G401 (cell line): ENCODE results near the gene DHX34. TPM values are rescaled to one million over a fixed set of nuclear protein-coding genes. Genes with fewer than 3 reads are reported as not detected.
"Not testable (repeated sequence)": the region's sequence is repeated elsewhere in the genome, so short reads cannot be mapped to it uniquely, and the experiment has no call there.

Experiments
- DNase-seq: peaks from one replicate; pipeline ENCODE4 v3.0.0-alpha.2; 2015; ENCODE audit warnings: low spot score
- in situ Hi-C: cut with HindIII; loops from 2 replicates; pipeline ENCODE4 v1.10.0; 2016; ENCODE audit warnings: low sequenced_read_pairs, mixed read lengths
- total RNA-seq: library from RNA; depleted of rRNA; stranded (reverse); fragments of >200 nt; shearing (Covaris generic); gene quantifications from 2 replicates; pipeline ENCODE4 v1.2.3, GENCODE V29; 2014

Gene DHX34
- total RNA-seq, 1 experiment from 2014 or later: 16.7 TPM

DNA sequence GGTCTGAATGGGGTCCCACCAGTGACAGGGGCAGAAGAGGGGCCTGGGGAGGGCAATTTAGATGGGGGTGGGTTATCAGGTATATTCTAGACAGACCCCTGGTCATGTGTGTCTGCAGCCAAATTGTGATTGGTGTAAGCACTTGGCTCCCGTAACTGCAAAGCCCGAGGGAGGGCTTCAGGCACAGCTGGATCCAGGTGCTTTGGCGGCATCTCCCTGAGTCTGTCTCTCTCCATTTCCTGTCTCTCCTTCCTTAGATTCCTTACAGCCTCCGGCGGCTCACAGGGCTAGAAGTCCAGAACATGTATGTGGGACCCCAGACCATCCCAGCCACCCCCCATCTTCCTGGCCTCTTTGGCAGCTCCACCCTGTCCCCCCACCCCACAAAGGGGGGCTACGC, 31.4 kb downstream of the DHX34 start:
- DNase-seq: no peak
- in situ Hi-C loops: no loop called here

DNA sequence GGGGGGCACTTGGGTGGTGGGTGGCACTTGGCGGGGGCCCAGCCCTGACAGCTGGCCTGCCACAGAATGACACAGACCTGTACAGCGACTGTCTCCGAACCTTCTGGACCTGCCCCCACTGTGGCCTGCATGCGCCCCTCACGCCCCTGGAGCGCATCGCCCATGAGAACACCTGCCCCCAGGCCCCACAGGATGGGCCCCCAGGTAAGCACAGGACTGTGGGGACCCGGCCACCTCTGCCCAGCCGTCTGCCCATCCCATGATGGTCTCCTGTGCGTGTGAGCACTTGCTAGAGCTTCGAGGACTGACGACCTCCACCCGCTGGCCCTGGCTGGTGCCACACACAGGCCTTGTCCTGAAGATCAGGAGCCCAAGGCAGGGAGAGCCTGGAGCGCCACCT, 32.0 kb downstream of the DHX34 start:
- DNase-seq: no peak
- in situ Hi-C loops: no loop called here

DNA sequence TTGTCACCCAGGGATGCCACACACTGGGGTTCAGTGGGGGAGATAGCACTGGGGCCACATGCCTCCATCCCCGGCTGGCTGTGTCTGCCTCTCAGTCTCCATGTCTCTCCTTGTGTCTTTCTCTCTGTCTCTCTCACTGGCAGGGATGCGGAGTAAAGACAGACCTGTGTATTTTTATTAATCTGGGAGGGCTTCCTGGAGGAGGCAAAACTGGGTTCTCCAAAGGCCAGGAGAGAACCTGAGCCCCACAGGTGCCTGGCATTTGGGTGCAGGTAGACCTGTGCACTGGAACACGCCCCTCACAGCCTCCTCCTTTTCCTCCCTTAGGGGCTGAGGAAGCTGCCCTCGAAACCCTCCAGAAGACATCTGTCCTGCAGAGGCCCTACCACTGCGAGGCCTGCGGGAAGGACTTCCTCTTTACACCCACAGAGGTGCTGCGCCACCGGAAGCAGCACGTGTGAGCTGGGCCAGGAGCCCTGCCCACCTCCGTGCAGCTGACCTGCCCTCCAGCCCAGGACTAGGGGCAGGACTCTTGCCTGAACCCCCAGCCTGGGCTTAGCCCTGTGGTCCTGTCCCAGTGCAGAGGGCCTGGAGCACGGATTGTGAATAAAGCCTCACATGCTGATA, 32.7 kb downstream of the DHX34 start:
- DNase-seq: no peak
- in situ Hi-C loops: no loop called here

DNA sequence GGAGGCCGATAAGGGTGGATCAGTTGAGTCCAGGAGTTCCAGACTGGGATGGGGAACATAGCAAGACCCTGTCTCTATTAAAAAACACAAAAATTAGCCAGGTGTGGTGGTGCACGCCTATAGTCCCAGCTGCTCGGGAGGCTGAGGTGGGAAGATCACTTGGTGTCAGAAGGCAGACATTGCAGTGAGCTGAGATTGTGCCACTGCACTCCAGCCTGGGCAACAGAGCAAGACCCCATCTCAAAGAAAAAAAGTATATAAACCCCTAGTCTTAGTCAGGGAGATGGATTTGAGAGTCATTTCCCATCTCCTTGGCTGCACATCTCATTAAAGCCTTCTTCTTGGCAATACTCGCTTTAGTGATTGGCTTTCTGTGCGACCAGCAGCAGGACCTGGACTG, 34.8 kb downstream of the DHX34 start:
- DNase-seq, in situ Hi-C loops: not testable (repeated sequence)

DNA sequence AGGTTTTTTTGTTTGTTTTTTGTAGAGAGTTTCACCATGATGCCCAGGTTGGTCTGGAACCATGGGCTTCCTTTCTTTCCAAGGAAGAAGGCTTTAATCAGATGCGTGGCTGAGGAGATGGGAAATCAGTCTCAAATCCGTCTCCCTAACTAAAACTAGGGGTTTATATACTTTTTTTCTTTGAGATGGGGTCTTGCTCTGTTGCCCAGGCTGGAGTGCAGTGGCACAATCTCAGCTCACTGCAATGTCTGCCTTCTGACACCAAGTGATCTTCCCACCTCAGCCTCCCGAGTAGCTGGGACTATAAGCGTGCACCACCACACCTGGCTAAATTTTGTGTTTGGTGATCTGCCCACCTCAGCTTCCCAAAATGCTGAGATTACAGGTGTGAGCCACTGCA, 35.4 kb downstream of the DHX34 start:
- in situ Hi-C loops, DNase-seq: not testable (repeated sequence)

DNA sequence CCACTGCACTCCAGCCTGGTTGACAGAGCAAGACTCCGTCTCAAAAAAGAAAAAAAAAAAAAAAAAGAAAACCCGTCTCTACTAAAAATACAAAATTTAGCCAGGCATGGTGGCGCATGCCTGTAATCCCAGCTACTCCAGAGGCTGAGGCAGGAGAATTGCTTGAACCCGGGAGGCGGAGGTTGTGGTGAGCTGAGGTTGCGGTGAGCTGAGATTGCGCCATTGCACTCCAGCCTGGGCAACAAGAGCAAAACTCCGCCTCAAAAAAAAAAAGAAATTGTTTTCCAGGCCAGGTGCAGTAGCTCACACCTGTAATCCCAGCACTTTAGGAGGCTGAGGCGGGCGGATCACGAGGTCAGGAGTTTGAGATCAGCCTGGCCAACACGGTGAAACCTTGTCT, 37.5 kb downstream of the DHX34 start:
- in situ Hi-C loops, DNase-seq: not testable (repeated sequence)

DNA sequence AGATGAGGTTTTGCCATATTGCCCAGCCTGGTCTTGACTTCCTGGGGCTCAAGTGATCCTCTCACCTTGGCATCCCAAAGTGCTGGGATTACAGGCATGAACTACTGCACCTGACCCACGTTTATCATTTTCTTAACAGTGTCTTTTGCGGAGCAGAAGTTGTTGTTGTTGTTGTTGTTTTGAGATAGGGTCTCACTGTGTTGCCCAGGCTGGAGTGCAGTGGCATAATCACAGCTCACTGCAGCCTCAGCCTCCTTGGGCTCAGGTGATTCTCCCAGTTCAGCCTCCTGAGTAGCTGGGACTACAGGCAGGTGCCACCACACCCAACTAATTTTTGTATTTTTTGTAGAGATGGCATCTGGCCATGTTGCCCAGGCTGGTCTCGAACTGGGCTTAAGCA, 38.5 kb downstream of the DHX34 start:
- in situ Hi-C loops, DNase-seq: not testable (repeated sequence)

DNA sequence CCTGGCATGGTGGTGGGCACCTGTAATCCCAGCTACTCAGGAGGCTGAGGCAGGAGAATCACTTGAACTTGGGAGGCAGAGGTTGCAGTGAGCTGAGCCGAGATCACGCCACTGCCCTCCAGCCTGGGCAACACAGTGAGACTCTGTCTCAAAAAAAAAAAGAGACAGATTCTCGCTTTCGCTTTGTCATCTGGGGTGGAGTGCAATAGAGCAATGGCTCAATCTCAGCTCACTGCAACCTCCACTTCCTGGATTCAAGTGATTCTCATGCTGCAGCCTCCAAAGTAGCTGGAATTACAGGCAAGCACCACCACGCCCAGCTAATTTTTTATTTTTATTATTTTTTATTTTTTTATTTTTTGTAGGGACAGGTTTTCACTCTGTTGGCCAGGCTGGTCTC, 39.6 kb downstream of the DHX34 start:
- DNase-seq, in situ Hi-C loops: not testable (repeated sequence)

DNA sequence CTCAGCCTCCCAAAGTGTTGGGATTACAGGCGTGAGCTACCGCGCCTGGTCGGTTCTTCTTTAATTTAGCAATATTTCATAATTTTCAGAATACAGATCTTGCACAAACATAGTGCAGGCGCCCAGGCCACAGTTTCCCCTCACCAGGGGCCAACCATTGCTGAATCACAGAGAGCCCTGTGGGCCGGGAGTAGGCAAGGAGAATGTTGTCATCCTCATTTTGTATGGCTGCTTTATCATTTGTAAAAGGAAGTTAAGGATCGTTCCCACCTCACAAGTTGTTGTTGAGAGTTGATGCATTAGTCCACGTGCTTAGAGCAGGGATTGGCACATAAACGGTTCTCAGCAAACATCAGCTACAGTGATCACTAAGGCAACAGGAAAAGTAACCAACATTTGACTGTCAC, 40.0 kb downstream of the DHX34 start:
- in situ Hi-C loops: no loop called here
- no peak for DNase-seq

DNA sequence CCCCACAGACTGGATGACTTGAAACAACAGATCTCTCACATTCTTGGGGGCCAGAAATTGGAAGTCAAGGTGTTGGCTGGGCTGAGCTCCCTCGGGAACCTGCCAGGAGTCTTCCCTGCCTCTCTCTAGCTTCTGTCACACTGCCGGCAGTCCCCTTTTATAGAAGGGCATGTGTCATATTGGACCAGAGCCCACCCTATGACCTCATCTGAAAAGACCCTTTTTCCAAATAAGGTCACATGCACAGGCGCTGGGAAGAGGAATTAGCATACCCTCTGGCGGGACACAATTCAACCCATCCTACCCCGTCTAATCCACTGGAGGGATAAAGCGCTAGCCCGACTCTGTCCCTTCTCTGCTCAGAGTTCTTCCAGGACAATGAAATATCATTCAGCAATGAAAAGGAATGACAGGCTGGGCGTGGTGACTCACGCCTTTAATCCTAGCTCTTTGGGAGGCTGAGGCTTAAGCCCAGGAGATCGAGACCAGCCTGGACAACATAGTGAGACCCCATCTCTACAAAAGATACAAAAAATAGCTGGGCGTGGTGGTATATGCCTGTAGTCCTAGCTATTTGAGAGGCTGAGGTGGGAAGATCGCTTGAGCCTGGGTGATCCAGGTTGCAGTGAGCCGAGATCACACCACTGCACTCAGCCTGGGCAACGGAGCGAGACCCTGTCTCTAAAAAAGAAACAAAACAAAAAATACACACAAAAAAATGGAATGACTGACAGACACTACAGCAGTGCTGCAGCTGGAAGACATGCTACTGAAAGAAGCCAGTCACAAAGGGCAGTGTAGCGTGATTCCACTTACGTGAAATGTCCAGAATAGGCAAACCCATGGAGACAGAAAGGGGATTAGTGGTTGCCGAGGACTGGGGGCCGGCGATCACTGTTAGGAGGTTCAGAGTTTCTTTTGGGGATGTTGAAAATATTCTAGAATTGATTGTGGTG, 41.7 kb downstream of the DHX34 start:
- no peak for DNase-seq
- in situ Hi-C loops: no loop called here

DNA sequence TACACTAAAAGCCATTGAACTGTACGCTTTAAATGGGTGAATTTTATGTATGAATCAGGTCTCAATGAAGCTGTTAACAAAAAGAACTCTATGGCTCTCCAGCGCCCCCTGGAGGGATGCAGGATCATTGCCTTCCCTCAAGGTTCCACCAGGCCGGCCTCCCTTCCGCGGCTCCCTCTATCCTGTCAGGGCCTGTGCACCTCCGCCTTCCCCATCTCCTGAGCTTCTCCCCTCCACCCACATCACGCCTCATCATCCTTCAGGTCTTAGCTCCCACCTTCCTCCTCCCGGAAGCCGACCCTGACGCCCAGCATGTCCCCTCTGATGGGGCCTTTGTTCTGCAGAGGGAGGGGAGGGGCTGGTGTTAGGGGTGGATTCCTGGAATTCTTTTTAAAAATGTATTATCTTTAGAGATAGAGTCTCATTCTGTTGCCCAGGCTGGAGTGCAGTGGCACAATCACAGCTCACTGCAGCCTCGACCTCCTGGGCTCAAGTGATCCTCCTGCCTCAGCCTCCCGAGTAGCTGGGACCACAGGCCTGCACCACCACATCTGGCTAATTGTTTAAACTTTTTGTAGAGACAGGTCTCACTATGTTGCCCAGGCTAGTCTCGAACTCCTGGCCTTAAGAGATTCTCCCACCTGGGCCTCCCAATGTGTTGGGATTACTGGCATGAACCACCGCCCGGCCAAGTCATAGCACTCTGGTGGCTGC, 42.6 kb downstream of the DHX34 start:
- in situ Hi-C loops: no loop called here
- peak; percentile 82 for DNase-seq

DNA sequence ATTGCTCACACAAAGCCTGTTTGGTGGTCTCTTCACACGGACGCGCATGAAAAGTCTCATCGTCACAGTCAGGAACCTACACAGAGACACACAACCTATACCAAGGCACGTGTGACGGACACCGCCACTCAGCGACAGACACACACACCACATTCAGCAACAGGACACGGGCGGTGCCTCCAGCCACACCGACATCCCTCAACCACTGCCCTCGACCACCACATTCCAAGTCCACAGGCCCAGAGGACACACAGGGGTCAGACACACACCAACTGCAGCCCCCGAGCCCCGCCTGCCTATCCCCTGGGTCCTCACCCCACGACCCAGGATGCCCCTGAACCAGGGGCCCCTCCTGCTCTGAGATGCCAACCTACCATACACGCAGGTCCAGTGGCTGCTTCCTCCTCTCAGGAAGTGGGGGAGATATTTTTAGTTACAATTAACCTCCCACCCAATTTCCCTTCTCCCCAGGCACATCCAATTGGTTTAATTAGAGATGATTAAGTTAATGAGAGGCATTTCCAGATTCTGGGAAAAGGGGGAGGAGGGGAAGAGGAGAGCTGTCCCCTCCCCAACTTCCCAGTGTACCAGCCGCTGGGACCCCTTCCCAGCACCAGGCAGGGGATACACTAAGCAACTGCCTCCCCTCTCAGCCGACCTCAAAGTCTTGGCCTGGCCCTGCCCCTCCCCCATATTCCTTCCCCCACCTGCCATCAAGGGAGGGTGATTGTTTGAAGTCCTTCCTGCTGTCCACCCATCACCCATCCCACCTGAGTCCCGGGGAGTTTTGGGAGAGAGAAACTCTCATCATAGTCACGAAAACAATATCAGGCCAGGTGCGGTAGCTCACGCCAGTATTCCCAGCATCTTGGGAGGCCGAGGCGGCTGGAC, 49.8 kb downstream of the DHX34 start:
- in situ Hi-C loops: no loop called here
- no peak for DNase-seq

DNA sequence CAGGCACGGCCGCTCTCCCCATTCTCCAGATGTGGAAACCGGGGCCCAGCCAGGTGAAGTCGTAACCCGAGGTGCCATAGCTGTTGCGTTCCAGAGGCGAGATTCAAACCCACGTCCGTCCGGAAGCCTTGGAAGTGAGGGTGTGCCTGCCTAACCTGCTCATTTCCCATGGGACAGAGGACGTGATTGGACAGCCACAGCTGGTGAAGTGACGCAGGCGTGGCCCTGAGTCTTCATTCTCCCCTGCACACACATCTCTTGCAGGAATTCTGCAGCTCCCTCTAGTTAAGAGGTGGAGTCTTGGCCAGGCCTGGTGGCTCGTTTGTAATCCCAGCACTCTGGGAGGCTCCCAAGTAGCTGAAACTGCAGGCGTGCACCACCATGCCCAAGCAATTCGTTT, 53.4 kb downstream of the DHX34 start:
- DNase-seq: no peak
- in situ Hi-C loops: no loop called here

DNA sequence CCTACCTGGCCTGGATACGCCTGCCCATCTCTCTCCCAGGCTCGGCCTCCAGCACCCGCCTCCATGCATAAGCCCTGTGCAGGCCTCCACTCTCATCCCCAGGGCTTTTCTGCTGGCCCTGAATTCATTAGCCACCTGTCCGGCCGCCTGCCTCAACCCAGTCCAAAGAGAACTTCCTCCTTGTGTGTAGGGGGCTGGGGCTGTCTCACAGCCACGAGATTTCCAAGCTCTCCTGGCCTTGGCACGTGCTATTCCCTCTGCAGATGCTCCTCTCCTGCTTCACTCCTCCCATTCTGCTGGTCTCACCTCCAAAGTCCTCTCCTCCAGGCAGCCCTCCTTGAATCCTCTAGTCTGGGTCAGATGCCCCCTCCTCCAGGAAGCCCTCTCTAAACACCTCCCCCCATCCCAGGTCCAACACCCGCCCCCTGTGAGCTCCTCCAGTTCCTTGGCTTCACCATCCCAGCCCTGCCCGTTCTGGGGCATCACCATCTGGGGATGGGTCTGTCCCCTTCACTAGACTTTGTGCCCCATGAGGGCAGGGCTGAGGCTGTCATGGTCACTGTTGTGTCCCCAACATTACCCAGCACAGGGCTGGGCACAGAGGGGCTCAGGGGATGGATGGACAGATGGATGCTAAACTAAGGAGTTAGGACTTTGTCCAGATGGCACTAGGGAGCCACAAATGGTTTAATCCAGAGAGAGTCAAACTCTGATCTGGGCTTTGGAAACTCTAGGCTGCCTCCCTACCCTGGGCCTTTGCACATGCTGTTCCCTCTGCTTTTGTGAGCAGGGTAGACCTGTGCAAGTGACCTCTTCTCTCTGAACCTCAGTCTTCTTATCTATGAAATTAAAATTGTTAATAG, 55.5 kb downstream of the DHX34 start:
- no peak for DNase-seq
- in situ Hi-C loops: no loop called here

DNA sequence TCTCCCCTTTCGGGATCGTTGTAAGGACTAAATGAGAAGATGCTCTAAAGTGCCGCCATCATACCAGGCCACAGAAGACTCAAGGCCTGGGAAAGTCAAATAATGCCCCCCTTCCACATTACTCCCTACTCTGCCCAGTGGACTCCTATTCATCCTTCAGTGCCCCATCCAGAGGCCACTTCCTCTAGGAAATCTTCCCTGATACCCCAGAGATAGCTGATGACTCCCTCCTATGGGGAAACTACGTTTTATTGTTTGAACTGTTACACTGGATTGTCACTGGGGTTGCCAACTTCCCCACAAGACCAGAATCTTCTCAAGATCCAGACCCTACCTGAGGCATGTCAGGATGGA, 56.1 kb downstream of the DHX34 start:
- no peak for DNase-seq
- in situ Hi-C loops: no loop called here

DNA sequence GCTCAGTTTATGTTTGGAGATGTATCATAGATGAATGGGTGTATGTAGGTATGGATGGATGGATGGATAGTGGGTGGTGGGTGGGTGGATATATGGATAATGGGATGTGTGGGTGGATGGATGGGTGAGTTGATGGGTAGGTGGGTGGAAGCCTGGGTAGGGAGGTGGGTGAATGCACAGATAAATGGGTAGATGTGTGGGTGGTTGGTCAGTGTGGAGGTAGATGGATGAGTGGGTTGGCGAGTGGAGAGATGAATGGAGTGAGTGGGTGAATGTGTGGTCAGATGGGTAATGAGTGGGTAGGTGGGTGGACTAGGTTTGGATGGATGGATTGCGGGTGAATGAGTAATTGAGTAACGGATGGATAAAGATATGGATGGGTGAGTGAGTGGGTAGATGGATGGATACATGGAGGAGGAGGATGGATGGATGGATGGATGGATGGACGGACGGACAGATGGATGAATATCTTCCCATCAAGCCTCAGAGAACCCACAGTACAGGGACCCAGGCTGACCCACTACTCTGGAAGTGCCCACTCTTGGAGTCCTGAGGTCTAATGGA, 56.8 kb downstream of the DHX34 start:
- DNase-seq: no peak
- in situ Hi-C loops: no loop called here

DNA sequence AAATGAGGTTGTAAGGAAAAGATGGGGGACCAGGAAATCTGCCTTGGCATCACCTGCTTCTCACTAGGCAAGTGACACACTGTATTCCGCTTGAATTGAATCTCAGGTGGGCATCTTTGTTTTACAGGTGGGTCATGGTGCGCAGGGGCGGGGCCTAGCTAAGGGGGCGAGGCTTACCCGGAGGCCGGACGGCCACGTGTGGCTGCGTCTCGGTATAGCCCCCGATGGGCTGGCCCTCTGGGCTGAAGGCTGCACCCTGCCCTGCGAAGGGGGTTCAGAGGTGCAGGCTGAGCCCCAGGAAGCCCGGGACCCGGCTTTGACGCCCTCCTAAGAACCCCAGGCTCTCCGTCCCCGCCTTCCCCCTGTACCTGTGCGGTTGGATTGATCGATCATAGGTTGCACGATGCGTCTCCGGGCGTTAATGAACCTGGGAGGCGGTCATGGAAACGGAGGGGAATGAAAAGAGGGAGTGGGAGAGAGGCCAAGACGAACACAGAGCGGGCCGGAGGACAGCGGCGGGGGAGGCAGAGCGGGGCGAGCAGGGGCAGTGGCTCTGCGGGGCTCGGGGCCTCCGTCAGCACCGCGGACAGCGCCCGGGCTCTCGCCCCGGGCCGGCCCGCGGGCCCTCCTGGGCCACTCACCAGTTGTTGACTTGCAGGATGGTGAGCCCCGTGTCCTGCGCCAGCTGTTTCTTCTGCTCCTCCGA, 57.7 kb downstream of the DHX34 start:
- in situ Hi-C loops: no loop called here
- no peak for DNase-seq
